Fibroblast of lung (primary cell): Measurements from ENCODE around the gene SMCO1. TPM values are rescaled to one million over a fixed set of nuclear protein-coding genes. Genes with fewer than 3 reads are reported as not detected.
A peak's percentile ranks its signal among the peaks of the same experiment; 100 is the strongest.

Source experiments
- DNase-seq, 2 donors: peaks; one replicate each; pipeline versions ENCODE4 v3.0.0 to v3.0.0-alpha.2; 2010; ENCODE audit warnings: low read depth in 2 of 2
- H2AFZ ChIP-seq: 2 replicates; pipeline ENCODE4 v1.5.1; 2012; ENCODE audit warnings: low read length, control low read depth, inconsistent platforms
- H3K27ac ChIP-seq: 2 replicates; pipeline ENCODE4 v1.5.1; 2011; ENCODE audit warnings: low read length, control low read depth; ENCODE audit not compliant: insufficient read depth
- H3K27me3 ChIP-seq: 2 replicates; pipeline ENCODE4 v1.5.1; 2011; ENCODE audit warnings: mild to moderate bottlenecking, low read length; ENCODE audit not compliant: control insufficient read depth, insufficient read depth
- H3K36me3 ChIP-seq: 2 replicates; pipeline ENCODE4 v1.5.1; 2011; ENCODE audit warnings: low read length; ENCODE audit not compliant: control insufficient read depth, insufficient read depth
- H3K4me1 ChIP-seq: 2 replicates; pipeline ENCODE4 v1.5.1; 2011; ENCODE audit warnings: low read length; ENCODE audit not compliant: control insufficient read depth, insufficient read depth; ENCODE audit errors: extremely low read depth
- H3K4me2 ChIP-seq: 2 replicates; pipeline ENCODE4 v1.5.1; 2011; ENCODE audit warnings: low read length, control low read depth; ENCODE audit not compliant: insufficient read depth; ENCODE audit errors: extremely low read depth
- H3K4me3 ChIP-seq, 4 experiments: fragments of 200-600 bp in 1 of 4; sonication (generic) in 1 of 4; replicated peaks in 1 of 4; 2 replicates each; pipeline ENCODE4 v1.5.1; 2011 to 2016; ENCODE audit warnings: low read length in 4 of 4, low read depth in 3 of 4, mild to moderate bottlenecking in 3 of 4, control low read depth in 2 of 4, inconsistent platforms in 1 of 4, mixed read lengths in 1 of 4; ENCODE audit not compliant: insufficient read depth in 1 of 4; ENCODE audit errors: control extremely low read depth in 1 of 4
- H3K79me2 ChIP-seq: 2 replicates; pipeline ENCODE4 v1.5.1; 2012; ENCODE audit warnings: mild to moderate bottlenecking, low read length, inconsistent platforms; ENCODE audit not compliant: control insufficient read depth, insufficient read depth
- H3K9ac ChIP-seq: 2 replicates; pipeline ENCODE4 v1.5.1; 2011; ENCODE audit warnings: mild to moderate bottlenecking, low read length, control low read depth; ENCODE audit not compliant: insufficient read depth
- H3K9me3 ChIP-seq: 2 replicates; pipeline ENCODE4 v1.5.1; 2012; ENCODE audit warnings: low read depth, low read length; ENCODE audit not compliant: control insufficient read depth, insufficient read depth
- H4K20me1 ChIP-seq: 2 replicates; pipeline ENCODE4 v1.5.1; 2011; ENCODE audit warnings: low read length; ENCODE audit not compliant: control insufficient read depth, insufficient read depth; ENCODE audit errors: extremely low read depth
- EZH2 ChIP-seq: IDR thresholded peaks from 2 replicates; pipeline ENCODE4 v1.5.1; 2012; ENCODE audit warnings: low read length, control low read depth, mild to moderate bottlenecking; ENCODE audit errors: missing control alignments
- polyA plus RNA-seq, 2 donors: library from polyadenylated mRNA; depleted of rRNA in 1 of 2; stranded (reverse) in 1 of 2; unstranded in 1 of 2; fragments of >200 nt; gene quantifications; 2 replicates each; pipeline ENCODE4 v1.2.1, GENCODE V29; 2011 to 2012; ENCODE audit warnings: missing spikeins in 1 of 2
- total RNA-seq: library from RNA; depleted of rRNA; stranded (reverse); fragments of >200 nt; gene quantifications from 2 replicates; pipeline ENCODE4 v1.2.1, GENCODE V29; 2014
- TF ChIP-seq, protein P1 (sequence below), 2 donors: IDR thresholded peaks in 1 of 2; conservative IDR thresholded peaks in 1 of 2; 1 replicate in 1 of 2; 2 replicates in 1 of 2; pipeline ENCODE4 v1.5.1; 2011 to 2012; ENCODE audit warnings: low read length in 2 of 2, control low read depth in 1 of 2, inconsistent platforms in 1 of 2, low read depth in 1 of 2, mild to moderate bottlenecking in 1 of 2

SMCO1 gene
- total and polyA plus RNA-seq, 2 donors (not counting 1 experiment from before 2014, with no cell fraction given), result not detected

DNA sequence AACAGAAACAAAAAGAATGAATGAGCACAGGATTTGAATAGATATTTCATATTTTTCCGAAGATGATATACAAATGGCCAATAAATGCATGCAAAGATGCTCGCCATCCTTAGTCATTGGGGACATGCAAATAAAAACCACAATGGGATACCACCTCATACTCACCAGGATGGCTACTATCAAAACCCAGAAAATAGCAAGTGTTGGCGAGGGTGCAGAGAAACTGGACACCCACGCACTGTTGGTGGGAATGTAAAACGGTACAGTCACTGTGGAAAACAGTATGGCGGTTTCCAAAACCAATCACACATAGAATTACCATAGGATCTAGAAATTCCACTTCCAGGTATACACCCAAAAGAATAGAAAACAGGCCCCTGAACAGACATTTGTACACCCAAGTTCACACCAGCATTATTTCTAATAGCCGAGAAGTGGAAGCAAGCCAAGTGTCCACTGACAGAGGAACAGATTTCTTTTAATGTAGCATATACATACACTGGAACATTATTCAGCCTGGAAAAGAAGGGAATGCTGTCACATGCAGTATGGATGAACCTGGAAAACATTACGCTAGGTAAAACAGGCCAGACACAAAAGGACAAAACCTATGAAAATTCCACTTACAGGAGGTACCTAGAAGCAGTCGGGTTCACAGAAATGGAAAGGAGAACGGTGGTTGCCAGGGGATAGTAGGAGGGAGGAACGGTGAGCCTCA is 15.2 kb downstream of the SMCO1 start:
- no peak overlapping the region for H2AFZ ChIP-seq

DNA sequence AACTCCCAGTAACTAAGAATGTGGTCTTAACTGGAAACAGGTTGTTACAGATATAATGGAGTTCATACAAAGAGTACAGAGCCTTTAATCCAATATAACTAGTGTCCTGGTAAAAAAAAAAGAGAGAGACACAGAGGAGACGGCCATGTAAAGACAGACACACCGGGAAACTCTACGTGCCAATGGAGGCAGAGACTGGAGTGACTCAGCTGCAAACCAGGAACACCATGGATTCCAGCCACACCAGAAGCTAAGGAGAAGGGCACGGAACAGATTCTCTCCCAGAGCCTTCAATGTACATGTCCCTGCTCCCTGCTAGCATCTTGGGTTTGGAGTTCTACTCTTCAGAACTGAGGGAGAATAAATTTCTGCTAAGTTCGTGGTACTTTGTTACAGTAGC is 16.1 kb downstream of the SMCO1 start:
- Histone ChIP-seq H3K4me1 (peaks cover 3% of the 10 kb centered on the region), H3K27ac (no peak overlapping the region), H4K20me1 (no peaks in the 10 kb centered on the region), H3K9ac (no peak overlapping the region), H3K4me3 (peak overlapping the region in 1 of 4 experiments; percentile 14), H3K36me3 (peaks cover 1% of the 10 kb centered on the region), H2AFZ (no peak overlapping the region), H3K4me2 (no peak overlapping the region), H3K27me3 (no peaks in the 10 kb centered on the region), H3K9me3 (no peaks in the 10 kb centered on the region), H3K79me2 (peaks cover 85% of the 10 kb centered on the region)
- TF ChIP-seq, protein P1, sequence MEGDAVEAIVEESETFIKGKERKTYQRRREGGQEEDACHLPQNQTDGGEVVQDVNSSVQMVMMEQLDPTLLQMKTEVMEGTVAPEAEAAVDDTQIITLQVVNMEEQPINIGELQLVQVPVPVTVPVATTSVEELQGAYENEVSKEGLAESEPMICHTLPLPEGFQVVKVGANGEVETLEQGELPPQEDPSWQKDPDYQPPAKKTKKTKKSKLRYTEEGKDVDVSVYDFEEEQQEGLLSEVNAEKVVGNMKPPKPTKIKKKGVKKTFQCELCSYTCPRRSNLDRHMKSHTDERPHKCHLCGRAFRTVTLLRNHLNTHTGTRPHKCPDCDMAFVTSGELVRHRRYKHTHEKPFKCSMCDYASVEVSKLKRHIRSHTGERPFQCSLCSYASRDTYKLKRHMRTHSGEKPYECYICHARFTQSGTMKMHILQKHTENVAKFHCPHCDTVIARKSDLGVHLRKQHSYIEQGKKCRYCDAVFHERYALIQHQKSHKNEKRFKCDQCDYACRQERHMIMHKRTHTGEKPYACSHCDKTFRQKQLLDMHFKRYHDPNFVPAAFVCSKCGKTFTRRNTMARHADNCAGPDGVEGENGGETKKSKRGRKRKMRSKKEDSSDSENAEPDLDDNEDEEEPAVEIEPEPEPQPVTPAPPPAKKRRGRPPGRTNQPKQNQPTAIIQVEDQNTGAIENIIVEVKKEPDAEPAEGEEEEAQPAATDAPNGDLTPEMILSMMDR (conservative IDR thresholded peaks at IDR 0.05 in 1 of 2, IDR thresholded peaks at IDR 0.05 in 1 of 2; ENCODE audit: low read depth in 1 of 2, low read length in 2 of 2), result no peak
- no peak for TF ChIP-seq EZH2
- peak; percentile 23 to 81 for DNase-seq

More for the DNA sequence above, 15.2 kb downstream of the SMCO1 start:
- Histone ChIP-seq H3K27ac (peak overlapping the region; percentile 56), H3K4me3 (peak overlapping the region; percentile 22 to 84 (median 43)), H3K4me2 (peak overlapping the region; percentile 56), H3K9ac (peak overlapping the region; percentile 43), H4K20me1 (no peaks in the 10 kb centered on the region), H3K36me3 (peaks cover 1% of the 10 kb centered on the region), H3K27me3 (no peaks in the 10 kb centered on the region), H3K79me2 (peaks cover 77% of the 10 kb centered on the region), H3K4me1 (peaks cover 3% of the 10 kb centered on the region), H3K9me3 (no peaks in the 10 kb centered on the region)
- peak in 1 of 2 donors; percentile 35 for DNase-seq
- TF ChIP-seq, protein P1 (conservative IDR thresholded peaks at IDR 0.05 in 1 of 2, IDR thresholded peaks at IDR 0.05 in 1 of 2; ENCODE audit: low read depth in 1 of 2, low read length in 2 of 2), result no peak
- no peak for TF ChIP-seq EZH2

DNA sequence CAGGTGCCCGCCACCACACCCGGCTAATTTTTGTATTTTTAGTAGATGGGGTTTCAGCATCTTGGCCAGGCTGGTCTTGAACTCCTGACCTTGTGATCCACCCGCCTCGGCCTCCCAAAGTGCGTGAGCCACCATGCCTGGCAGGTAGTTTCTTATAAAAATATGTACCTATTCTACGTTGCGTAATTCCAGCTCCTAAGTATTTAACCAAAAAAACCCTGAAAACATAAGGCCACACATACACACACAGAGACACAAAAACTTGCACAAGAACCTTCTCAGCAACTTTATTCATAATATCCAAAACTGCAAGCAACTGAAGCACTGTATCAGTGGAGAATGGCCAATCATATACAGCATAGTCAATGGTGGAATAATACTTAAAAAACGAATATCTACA is 16.8 kb downstream of the SMCO1 start:
- no peaks in the 10 kb centered on the region for H3K27me3 ChIP-seq
- no peak overlapping the region for H3K4me3 ChIP-seq
- no peak overlapping the region for H3K27ac ChIP-seq
- peaks cover 1% of the 10 kb centered on the region for H3K36me3 ChIP-seq
- H2AFZ ChIP-seq, result no peak overlapping the region
- H3K9me3 ChIP-seq, result no peaks in the 10 kb centered on the region
- H3K4me2 ChIP-seq, result no peak overlapping the region
- H4K20me1 ChIP-seq, result no peaks in the 10 kb centered on the region
- H3K79me2 ChIP-seq, result peaks cover 92% of the 10 kb centered on the region
- H3K9ac ChIP-seq, result no peak overlapping the region
- no peak for DNase-seq
- H3K4me1 ChIP-seq, result peaks cover 3% of the 10 kb centered on the region
- no peak for TF ChIP-seq EZH2
- TF ChIP-seq, protein P1 (conservative IDR thresholded peaks at IDR 0.05 in 1 of 2, IDR thresholded peaks at IDR 0.05 in 1 of 2; ENCODE audit: low read depth in 1 of 2, low read length in 2 of 2), result no peak
